H1 (cell line): ENCODE results near the gene ALDH1B1. TPM values are rescaled to one million over a fixed set of nuclear protein-coding genes. Genes with fewer than 3 reads are reported as not detected.

Experiments used
- ATF3 ChIP-seq: IDR thresholded peaks from 2 replicates; pipeline ENCODE4 v1.6.1; 2011; ENCODE audit warnings: low read depth, mild to moderate bottlenecking, low read length; ENCODE audit not compliant: insufficient read depth
- BRCA1 ChIP-seq: IDR thresholded peaks from 2 replicates; pipeline ENCODE4 v1.6.1; 2012; ENCODE audit warnings: low read depth, low read length, improper control_type of control experiment
- CBX5 ChIP-seq: fragments of 300-800, 300-1000 bp; sonication (generic); IDR thresholded peaks from 2 replicates; pipeline ENCODE4 v1.7.1; 2016; ENCODE audit warnings: antibody characterized with exemption, low read length, low read depth
- CHD7 ChIP-seq: fragments of 300-600 bp; sonication (generic); IDR thresholded peaks from 2 replicates; pipeline ENCODE4 v1.7.1; 2012; ENCODE audit warnings: low read length, moderate library complexity, mild to moderate bottlenecking, inconsistent platforms; ENCODE audit not compliant: insufficient replicate concordance
- KDM5A ChIP-seq: fragments of 200-600 bp; IDR thresholded peaks from 2 replicates; pipeline ENCODE4 v1.7.1; 2012; ENCODE audit warnings: mild to moderate bottlenecking, low read length, inconsistent platforms, mixed read lengths
- SIN3A ChIP-seq, 2 experiments: IDR thresholded peaks in 1 of 2; conservative IDR thresholded peaks in 1 of 2; 2 replicates each; pipeline ENCODE4 v1.6.1; 2011 to 2012; ENCODE audit warnings: low read length in 2 of 2, improper control_type of control experiment in 1 of 2, low read depth in 1 of 2, mild to moderate bottlenecking in 1 of 2
- SP2 ChIP-seq: IDR thresholded peaks from 2 replicates; pipeline ENCODE4 v1.6.1; 2012; ENCODE audit warnings: mild to moderate bottlenecking, low read length, inconsistent platforms
- TAF7 ChIP-seq: optimal IDR thresholded peaks from 2 replicates; pipeline ENCODE3; 2011; ENCODE audit warnings: low read depth, mild to moderate bottlenecking, inconsistent platforms, low read length, moderate library complexity, borderline replicate concordance
- ZNF274 ChIP-seq: IDR thresholded peaks from 2 replicates; pipeline ENCODE4 v1.7.0; 2012; ENCODE audit warnings: low read length, borderline replicate concordance; ENCODE audit errors: extremely low read depth
- polyA plus RNA-seq, 7 experiments: library from polyadenylated mRNA; depleted of rRNA in 3 of 7; stranded (reverse) in 5 of 7; unstranded in 2 of 7; fragments of >200 nt in 5 of 7; fragments of 200-250 nt in 2 of 7; gene quantifications; 1 replicate in 5 of 7; 2 replicates in 1 of 7; 4 replicates in 1 of 7; pipeline versions ENCODE4 v1.2.1 to v1.2.3, GENCODE V29; 2011 to 2013; ENCODE audit warnings: missing spikeins in 2 of 7, mixed read lengths in 2 of 7
- total RNA-seq: library from RNA; stranded (reverse); fragmentation: NEBNext Ultra II Directional; extraction: Animal tissue kit (Norgen Biotek cat#: 25700); gene quantifications from 2 replicates; pipeline ENCODE4 v1.2.1, GENCODE V29; 2021

Gene ALDH1B1
- total and polyA plus RNA-seq, 2 of the 8 experiments (the other 6 are each of a cell fraction or from before 2014, with no cell fraction given) = 41.6 to 78.7 TPM

GRCh38 chr9:38343037-38343436, 49.5 kb upstream of the ALDH1B1 start (continued):
- TF ChIP-seq CHD7 (no peak), KDM5A (no peak), BRCA1 (no peak), CBX5 (no peak), ATF3 (no peak), TAF7 (no peak), SP2 (no peak), SIN3A (conservative IDR thresholded peaks at IDR 0.05 in 1 of 2, IDR thresholded peaks at IDR 0.05 in 1 of 2; ENCODE audit: low read depth in 1 of 2, low read length in 2 of 2) (no peak), ZNF274 (no peak)
